Retina (tissue), 1 donor: ENCODE results near the gene ALKBH4.
"Not testable (repeated sequence)": the region's sequence is repeated elsewhere in the genome, so short reads cannot be mapped to it uniquely, and the experiment has no call there.

Experiments used
- DNase-seq: peaks from one replicate; pipeline ENCODE4 v3.0.0-alpha.2; 2016

The ALKBH4 gene

GRCh38 chr7:102425639-102426267 lies 38.9 kb downstream of the ALKBH4 start:
- peak; percentile 63 for DNase-seq

GRCh38 chr7:102424787-102425218 lies 39.9 kb downstream of the ALKBH4 start:
- no peak for DNase-seq

- peak; percentile 67 for DNase-seq
These were observed 40.5 kb downstream of the ALKBH4 start for GRCh38 chr7:102424129-102424551.

- no peak for DNase-seq
These were observed 42.9 kb downstream of the ALKBH4 start for GRCh38 chr7:102421706-102422240.

- DNase-seq, result no peak
These were observed 46.1 kb downstream of the ALKBH4 start for GRCh38 chr7:102418592-102418991.

- no peak for DNase-seq
These were observed 47.6 kb downstream of the ALKBH4 start for GRCh38 chr7:102417105-102417504.

- DNase-seq, result no peak
These were observed 48.3 kb downstream of the ALKBH4 start for GRCh38 chr7:102416406-102416805.

- no peak for DNase-seq
These were observed 48.9 kb downstream of the ALKBH4 start for GRCh38 chr7:102415685-102416225.

- DNase-seq, result no peak
These were observed 51.1 kb downstream of the ALKBH4 start for GRCh38 chr7:102413611-102414010.

GRCh38 chr7:102413091-102413490 lies 51.6 kb downstream of the ALKBH4 start:
- DNase-seq, result no peak

- peak; percentile 36 for DNase-seq
These were observed 52.1 kb downstream of the ALKBH4 start for GRCh38 chr7:102412548-102412947.

GRCh38 chr7:102410918-102411317 lies 53.7 kb downstream of the ALKBH4 start:
- no peak for DNase-seq

GRCh38 chr7:102410123-102410522 lies 54.5 kb downstream of the ALKBH4 start:
- DNase-seq, result no peak

- no peak for DNase-seq
These were observed 55.3 kb downstream of the ALKBH4 start for GRCh38 chr7:102409340-102409739.

GRCh38 chr7:102408530-102408929 lies 56.1 kb downstream of the ALKBH4 start:
- DNase-seq, result not testable (repeated sequence)

- DNase-seq, result no peak
These were observed 56.8 kb downstream of the ALKBH4 start for GRCh38 chr7:102407910-102408309.
